HEK293 (cell line): ENCODE data around the gene CTIF.
"Not testable (repeated sequence)": the region's sequence is repeated elsewhere in the genome, so short reads cannot be mapped to it uniquely, and the experiment has no call there.

Experiments
- CTCF ChIA-PET: fragments of 350-600 bp; formaldehyde crosslinking; extraction: SDS; loops from one replicate; lab custom pipeline; 2021; ENCODE audit warnings: antibody characterized with exemption; lab: Yijun Ruan, JAX
- POLR2A ChIA-PET: fragments of 300-600 bp; formaldehyde crosslinking; extraction: SDS; loops from one replicate; lab custom pipeline; 2020; ENCODE audit warnings: antibody characterized with exemption, inconsistent platforms; lab: Yijun Ruan, JAX
- H3K27ac ChIP-seq: fragments of 200-500 bp; sonication (Bioruptor generic); 2 replicates; pipeline ENCODE4 v1.5.1; 2014; ENCODE audit warnings: low read depth, low read length, control low read depth, inconsistent platforms; ENCODE audit errors: extremely low read depth
- H3K36me3 ChIP-seq, 2 experiments: fragments of 200-500 bp in 1 of 2; sonication (Bioruptor generic) in 1 of 2; 1 replicate in 1 of 2; 2 replicates in 1 of 2; pipeline ENCODE4 v1.5.1; 2014 to 2017; ENCODE audit warnings: inconsistent platforms in 2 of 2, low read length in 2 of 2; ENCODE audit not compliant: control insufficient read depth in 2 of 2, insufficient read depth in 1 of 2
- H3K4me1 ChIP-seq: fragments of 200-500 bp; sonication (Bioruptor generic); 2 replicates; pipeline ENCODE4 v1.5.1; 2014; ENCODE audit warnings: mild to moderate bottlenecking, low read length, inconsistent platforms; ENCODE audit not compliant: control insufficient read depth, insufficient read depth
- H3K4me3 ChIP-seq: 2 replicates; pipeline ENCODE4 v1.5.1; 2011; ENCODE audit warnings: low read depth, mild to moderate bottlenecking, control low read depth, low read length, moderate library complexity
- H3K9me3 ChIP-seq: fragments of 200-500 bp; sonication (Bioruptor generic); 2 replicates; pipeline ENCODE4 v1.5.1; 2014; ENCODE audit warnings: low read depth, low read length, inconsistent platforms; ENCODE audit not compliant: control insufficient read depth, insufficient read depth
- BCL6B ChIP-seq: fragments of 450-650 bp; formaldehyde crosslinking; IDR thresholded peaks from 2 replicates; pipeline ENCODE4 v1.5.1; 2017; ENCODE audit warnings: missing biosample characterization, missing genetic modification characterization
- EGR2 ChIP-seq: fragments of 450-650 bp; formaldehyde crosslinking; IDR thresholded peaks from 2 replicates; pipeline ENCODE4 v1.5.1; 2016; ENCODE audit warnings: low read depth, missing biosample characterization, missing genetic modification characterization
- GLIS1 ChIP-seq: fragments of 450-650 bp; formaldehyde crosslinking; IDR thresholded peaks from 2 replicates; pipeline ENCODE4 v1.5.1; 2016; ENCODE audit warnings: missing biosample characterization, missing genetic modification characterization
- PRDM1 ChIP-seq: fragments of 450-650 bp; formaldehyde crosslinking; IDR thresholded peaks from 2 replicates; pipeline ENCODE4; 2016; ENCODE audit warnings: missing biosample characterization, missing genetic modification characterization
- SP2 ChIP-seq: fragments of 450-650 bp; formaldehyde crosslinking; IDR thresholded peaks from 2 replicates; pipeline ENCODE4 v1.5.1; 2016; ENCODE audit warnings: missing biosample characterization, missing genetic modification characterization
- ZBTB48 ChIP-seq: fragments of 450-650 bp; formaldehyde crosslinking; IDR thresholded peaks from 2 replicates; pipeline ENCODE4 v1.5.1; 2016; ENCODE audit warnings: missing biosample characterization, missing genetic modification characterization
- ZBTB6 ChIP-seq: fragments of 450-650 bp; formaldehyde crosslinking; IDR thresholded peaks from 2 replicates; pipeline ENCODE4 v1.5.1; 2017; ENCODE audit warnings: missing biosample characterization, missing genetic modification characterization
- ZFHX2 ChIP-seq: fragments of 450-650 bp; formaldehyde crosslinking; conservative IDR thresholded peaks from 2 replicates; pipeline ENCODE4 v1.5.1; 2016; ENCODE audit warnings: missing biosample characterization, missing genetic modification characterization
- ZFP3 ChIP-seq: fragments of 450-650 bp; formaldehyde crosslinking; IDR thresholded peaks from 2 replicates; pipeline ENCODE4 v1.5.1; 2016; ENCODE audit warnings: low read depth, missing biosample characterization, missing genetic modification characterization
- ZIC2 ChIP-seq: fragments of 450-650 bp; formaldehyde crosslinking; IDR thresholded peaks from 2 replicates; pipeline ENCODE4 v1.5.1; 2016; ENCODE audit warnings: missing biosample characterization, missing genetic modification characterization
- ZNF280C ChIP-seq: fragments of 450-650 bp; formaldehyde crosslinking; IDR thresholded peaks from 2 replicates; pipeline ENCODE4 v1.5.1; 2016; ENCODE audit warnings: missing biosample characterization, missing genetic modification characterization
- ZNF324 ChIP-seq: fragments of 450-650 bp; formaldehyde crosslinking; IDR thresholded peaks from 2 replicates; pipeline ENCODE4 v1.5.1; 2016; ENCODE audit warnings: missing biosample characterization, missing genetic modification characterization
- ZNF341 ChIP-seq: fragments of 450-650 bp; formaldehyde crosslinking; IDR thresholded peaks from 2 replicates; pipeline ENCODE4; 2016; ENCODE audit warnings: low read depth, missing biosample characterization, missing genetic modification characterization
- ZNF654 ChIP-seq: fragments of 450-650 bp; formaldehyde crosslinking; IDR thresholded peaks from 2 replicates; pipeline ENCODE4 v1.5.1; 2016; ENCODE audit warnings: low read depth, missing biosample characterization, missing genetic modification characterization
- ZNF677 ChIP-seq: fragments of 450-650 bp; IDR thresholded peaks from 2 replicates; pipeline ENCODE4 v1.5.0; 2018; ENCODE audit warnings: missing biosample characterization, mild to moderate bottlenecking, missing genetic modification characterization, moderate library complexity
- ZSCAN5A ChIP-seq: fragments of 450-650 bp; formaldehyde crosslinking; IDR thresholded peaks from 2 replicates; pipeline ENCODE4 v1.5.1; 2016; ENCODE audit warnings: missing biosample characterization, missing genetic modification characterization

CTIF gene

GRCh38 chr18:48869591-48869990 lies 330.8 kb downstream of the CTIF start:
- no peak overlapping the region for H3K4me3 ChIP-seq
- no peak for TF ChIP-seq ZNF324
- no peak for TF ChIP-seq ZFP3
- TF ChIP-seq ZNF280C, result no peak
- no peak for TF ChIP-seq BCL6B (tag by site-specific recombination)
- TF ChIP-seq ZNF677 (tag by site-specific recombination), result no peak
- H3K27ac ChIP-seq, result no peak overlapping the region
- ChIA-PET CTCF (no interaction called here), POLR2A (no interaction called here)
- peaks cover 6% of the 10 kb centered on the region for H3K4me1 ChIP-seq
- H3K9me3 ChIP-seq, result no peaks in the 10 kb centered on the region
- H3K36me3 ChIP-seq, result no peaks in the 10 kb centered on the region

- CTCF ChIA-PET, H3K27ac ChIP-seq, H3K4me3 ChIP-seq, H3K36me3 ChIP-seq, POLR2A ChIA-PET, H3K9me3 ChIP-seq, H3K4me1 ChIP-seq: not testable (repeated sequence)
These were observed 332.1 kb downstream of the CTIF start for GRCh38 chr18:48870926-48871325.

GRCh38 chr18:48871391-48872166 lies 332.7 kb downstream of the CTIF start:
- Histone ChIP-seq H3K4me1 (peaks cover 6% of the 10 kb centered on the region), H3K36me3 (no peaks in the 10 kb centered on the region), H3K27ac (no peak overlapping the region), H3K4me3 (no peak overlapping the region), H3K9me3 (no peaks in the 10 kb centered on the region)
- ChIA-PET POLR2A (no interaction called here), CTCF (interaction anchor here (1.0 kb wide), 1 partner anchor 13 kb away, joined by 3 read pairs; no protein-coding TSS in a partner anchor)
- TF ChIP-seq ZBTB6 (tag by site-specific recombination), result no peak
- TF ChIP-seq PRDM1 (tag by site-specific recombination), result no peak
- no peak for TF ChIP-seq ZFP3
- TF ChIP-seq EGR2 (tag by site-specific recombination), result peak; percentile 10; the same call in 1 of the 2 replicates
- no peak for TF ChIP-seq ZNF654 (tag by site-specific recombination)
- TF ChIP-seq ZBTB48 (tag by site-specific recombination), result no peak

GRCh38 chr18:48872234-48873145 lies 333.7 kb downstream of the CTIF start:
- Histone ChIP-seq H3K9me3 (no peaks in the 10 kb centered on the region), H3K4me1 (peaks cover 6% of the 10 kb centered on the region), H3K27ac (peak overlapping the region; percentile 46; the same call in 1 of the 2 replicates), H3K36me3 (no peaks in the 10 kb centered on the region), H3K4me3 (no peak overlapping the region)
- CTCF ChIA-PET, result interaction anchor here (1.0 kb wide), 1 partner anchor 12 kb away, joined by 3 read pairs; no protein-coding TSS in a partner anchor
- TF ChIP-seq ZNF341 (peak; percentile 12; the same call in 1 of the 2 replicates), ZIC2 (peak; percentile 92), GLIS1 (tag by site-specific recombination) (peak; percentile 83), SP2 (tag by site-specific recombination) (no peak), ZSCAN5A (tag by site-specific recombination) (no peak), ZFHX2 (tag by site-specific recombination) (peak; percentile 43; the same call in 1 of the 2 replicates)
- POLR2A ChIA-PET, result interaction anchor here (1.9 kb wide), 1 partner anchor 29 kb away, joined by 7 read pairs; no protein-coding TSS in a partner anchor
